ENCODE results near the gene FAM120A.

- TF ChIP-seq CTCF (IDR thresholded peaks at IDR 0.05): no peak
- no peak for TF ChIP-seq ZNF232 (CRISPR knock-in tag; IDR thresholded peaks at IDR 0.05)
- no peak for TF ChIP-seq IRF2 (CRISPR knock-in tag; IDR thresholded peaks at IDR 0.05; ENCODE audit: borderline replicate concordance, low read depth)
- TF ChIP-seq MLX (CRISPR knock-in tag; IDR thresholded peaks at IDR 0.05): no peak
- TF ChIP-seq ZBTB21 (CRISPR knock-in tag; IDR thresholded peaks at IDR 0.05; ENCODE audit: borderline replicate concordance): no peak
- TF ChIP-seq SOX15 (CRISPR knock-in tag; IDR thresholded peaks at IDR 0.05): no peak
- TF ChIP-seq MAX (CRISPR knock-in tag; IDR thresholded peaks at IDR 0.05): no peak
- no peak for TF ChIP-seq ZNF317 (CRISPR knock-in tag; IDR thresholded peaks at IDR 0.05; ENCODE audit: borderline replicate concordance, low read depth)
Observed at GRCh38 chr9:93406371-93406770, 45.1 kb upstream of the FAM120A start.

Data from WTC11 (cell line).